NCI-H526 (cell line): ENCODE measurements around the gene INAVA.
"Not testable (repeated sequence)": the region's sequence is repeated elsewhere in the genome, so short reads cannot be mapped to it uniquely, and the experiment has no call there.

Source experiments
- DNase-seq, 2 experiments: peaks; one replicate each; lab custom pipeline; 2025; lab: John Stamatoyannopoulos, UW

Gene INAVA

DNA sequence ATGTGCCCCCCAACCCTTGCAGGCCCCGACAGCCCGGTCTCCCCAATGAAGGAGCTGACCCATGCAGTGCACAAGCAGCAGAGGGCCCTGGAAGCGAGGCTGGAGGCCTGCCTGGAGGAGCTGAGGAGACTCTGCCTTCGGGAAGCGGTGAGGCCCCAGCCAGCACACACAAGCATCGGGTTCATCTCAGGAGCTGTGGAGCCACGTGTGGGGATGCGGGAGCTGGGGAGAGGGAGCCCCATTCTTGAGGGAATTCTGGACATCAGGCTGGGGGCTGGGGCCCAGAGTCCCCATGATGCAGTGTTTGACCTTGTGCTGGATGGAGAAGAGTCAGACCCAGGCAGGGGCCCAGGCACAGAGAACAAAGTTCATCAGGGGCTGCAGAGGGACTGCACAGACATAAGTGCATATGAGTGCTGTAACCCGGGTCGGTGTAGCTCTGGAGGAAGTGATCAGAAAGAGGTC, 4.8 kb downstream of the INAVA start:
- DNase-seq, result no peak

DNA sequence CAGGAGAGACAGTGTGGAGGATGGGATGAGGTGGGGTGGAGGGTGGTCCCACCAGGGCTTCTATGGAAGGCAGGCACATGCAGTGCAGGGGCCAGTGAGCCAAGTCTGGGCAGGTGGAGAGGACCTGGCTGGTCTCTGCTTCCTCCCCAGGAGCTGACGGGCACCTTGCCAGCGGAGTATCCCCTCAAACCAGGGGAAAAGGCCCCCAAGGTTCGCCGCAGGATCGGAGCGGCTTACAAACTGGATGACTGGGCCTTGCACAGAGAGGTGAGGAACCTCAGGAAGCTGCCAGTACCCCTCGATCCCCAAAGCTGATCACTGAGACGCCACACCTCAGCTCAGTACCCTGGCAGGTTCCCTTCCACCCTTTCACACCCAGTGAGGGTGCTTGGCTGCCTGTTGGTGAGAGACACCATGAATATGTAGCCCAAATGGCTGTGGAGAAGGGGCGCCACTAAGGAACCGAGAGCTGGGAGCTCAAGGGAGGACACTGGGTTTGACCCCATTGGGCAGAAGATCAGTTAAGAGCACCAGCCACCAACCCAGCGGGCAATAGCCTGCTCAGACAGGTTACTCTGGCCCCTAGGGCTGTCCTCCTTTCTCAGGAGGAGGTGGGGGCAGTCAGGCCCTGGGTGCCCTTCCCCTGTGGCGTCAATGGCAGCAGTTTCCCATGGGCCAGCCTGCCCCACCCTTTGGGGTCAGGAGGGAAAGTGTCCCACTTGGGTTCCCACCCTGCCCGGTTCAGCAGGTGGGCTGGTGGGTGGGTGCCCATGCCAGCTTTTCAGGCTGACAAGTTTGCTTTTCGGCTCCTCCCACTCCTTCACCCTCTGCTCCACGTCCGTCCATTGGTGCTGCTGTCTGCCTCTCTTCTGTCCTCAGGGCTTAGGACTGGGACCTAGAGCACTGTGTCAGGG, 5.5 kb downstream of the INAVA start:
- DNase-seq, result no peak

DNA sequence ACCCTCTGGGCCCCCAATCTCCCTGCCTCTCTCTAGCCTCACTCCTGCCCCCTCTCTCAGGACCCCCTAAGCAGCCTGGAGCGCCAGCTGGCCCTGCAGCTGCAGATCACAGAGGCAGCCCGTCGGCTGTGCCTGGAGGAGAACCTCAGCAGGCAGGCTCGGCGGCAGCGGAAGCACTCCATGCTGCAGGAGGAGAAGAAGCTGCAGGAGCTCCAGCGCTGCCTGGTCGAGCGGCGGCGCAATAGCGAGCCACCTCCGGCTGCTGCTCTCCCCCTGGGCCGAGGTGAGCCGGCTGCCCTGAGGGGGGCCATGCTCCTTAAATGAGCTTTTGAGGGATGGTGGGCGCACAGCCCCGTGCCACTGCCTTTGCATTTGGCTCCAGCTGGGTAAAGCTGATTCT, 6.2 kb downstream of the INAVA start:
- no peak for DNase-seq

DNA sequence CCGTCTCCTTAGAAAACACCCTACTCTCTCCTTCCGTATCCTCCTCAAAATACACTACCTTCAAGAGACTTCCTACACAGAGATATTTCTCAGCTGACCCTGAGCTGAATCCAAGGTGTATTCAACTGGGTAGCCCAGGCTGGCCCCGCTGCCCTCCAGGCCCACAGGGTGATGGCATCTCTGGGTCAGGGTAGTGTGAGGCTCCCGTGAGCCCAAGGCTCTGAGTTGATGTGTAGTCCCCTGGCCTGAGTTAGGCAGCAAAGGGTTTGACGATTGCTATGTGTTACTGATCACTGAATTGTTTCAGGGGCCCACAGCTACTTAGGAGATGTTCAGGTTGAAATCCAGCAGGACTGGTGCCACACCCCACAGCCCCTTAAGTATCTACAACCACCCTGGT, 6.7 kb downstream of the INAVA start:
- no peak for DNase-seq

DNA sequence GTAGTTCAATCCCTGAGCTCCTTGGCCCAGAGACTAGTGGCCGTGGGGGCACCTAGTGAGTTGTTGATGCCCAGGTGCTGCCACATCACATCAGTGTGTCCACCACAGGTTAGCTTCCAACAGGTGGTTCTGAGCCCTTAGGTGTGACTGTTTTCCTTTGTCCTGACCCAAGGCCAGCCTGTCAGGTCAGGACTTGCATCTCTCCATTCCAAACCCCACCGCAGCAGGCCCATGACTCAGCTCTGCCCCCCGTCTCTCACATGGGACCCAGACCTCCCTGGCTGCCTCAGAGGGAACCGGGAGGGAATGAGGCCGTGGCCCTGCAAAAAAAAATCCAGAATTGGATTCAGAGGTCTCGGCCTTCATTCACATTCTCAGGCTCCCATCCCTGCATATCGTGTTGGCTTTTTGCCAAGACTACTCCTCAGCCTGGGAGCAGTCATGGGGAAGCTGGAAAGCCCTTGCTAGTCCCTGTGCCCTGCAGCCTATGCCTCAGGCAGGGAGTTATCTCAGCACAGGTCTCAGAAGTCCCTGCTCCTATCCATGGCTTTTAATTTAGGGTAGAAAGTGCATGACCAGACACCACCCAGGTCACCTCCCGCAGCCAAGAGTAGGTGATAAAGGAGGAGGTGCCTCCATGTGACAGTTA, 7.2 kb downstream of the INAVA start:
- DNase-seq, result no peak

DNA sequence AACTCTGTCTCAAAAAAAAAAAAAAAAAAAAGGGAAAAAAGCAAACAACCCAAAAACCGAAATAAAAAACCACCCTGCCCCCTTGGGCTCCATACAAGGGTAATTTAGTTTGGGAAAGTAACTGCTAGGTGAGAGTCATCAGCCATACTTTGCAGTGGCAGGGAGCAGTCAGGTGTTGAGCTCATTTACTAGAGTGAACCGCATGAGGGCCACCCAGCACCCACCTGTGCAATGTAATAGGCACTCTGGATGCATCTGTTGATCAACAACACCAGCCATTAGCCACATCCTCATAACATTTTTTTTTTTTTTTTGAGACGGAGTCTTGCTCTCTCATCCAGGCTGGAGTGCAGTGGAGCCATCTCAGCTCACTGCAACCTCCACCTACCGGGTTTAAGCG, 9.1 kb downstream of the INAVA start:
- no peak for DNase-seq

DNA sequence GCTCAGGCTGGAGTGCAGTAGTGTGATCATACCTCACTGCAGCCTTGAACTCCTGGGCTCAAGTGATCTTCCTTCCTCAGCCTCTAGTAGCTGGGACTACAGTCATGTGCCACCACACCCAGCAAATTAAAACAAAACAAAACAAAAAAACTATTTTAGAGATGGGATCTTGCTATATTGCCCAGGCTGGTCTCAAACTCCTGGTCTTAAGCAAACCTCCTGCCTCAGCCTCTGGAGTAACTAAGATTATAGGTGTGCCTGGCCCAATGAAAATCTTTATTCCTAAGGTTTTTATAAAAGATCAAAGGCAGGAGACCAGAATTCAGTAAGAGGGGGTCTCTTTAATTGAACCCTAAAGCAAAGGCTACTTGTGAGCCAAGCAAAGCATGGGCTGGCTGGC, 10.1 kb downstream of the INAVA start:
- no peak for DNase-seq

DNA sequence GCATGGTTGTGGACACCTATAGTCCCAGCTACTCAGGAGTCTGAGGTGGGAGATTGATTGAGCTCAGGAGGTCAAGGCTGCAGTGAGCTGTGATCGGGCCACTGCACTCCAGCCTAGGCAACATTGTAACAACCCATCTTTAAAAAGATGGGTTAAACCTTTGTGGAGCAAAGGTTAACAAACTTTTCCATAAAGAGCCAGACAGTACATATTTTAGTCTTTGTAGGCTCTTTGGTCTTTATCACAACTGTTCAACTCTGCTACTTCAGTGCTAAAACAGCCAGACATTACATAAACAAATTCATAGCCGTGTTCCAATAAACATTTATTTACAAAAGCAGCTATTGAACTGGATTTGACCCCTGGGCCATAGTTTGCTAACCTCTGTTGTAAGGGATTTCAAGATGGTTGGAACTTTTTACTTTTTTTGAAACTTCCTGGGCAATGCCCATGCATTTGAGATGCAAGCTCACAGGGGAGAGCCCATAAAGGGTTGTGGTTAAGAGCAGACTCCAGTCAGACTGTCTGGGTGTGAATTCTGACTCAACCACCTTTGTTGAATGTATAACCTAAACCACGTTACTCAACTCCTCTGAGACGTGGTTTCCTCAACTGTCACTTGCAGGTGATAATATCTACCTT, 10.8 kb downstream of the INAVA start:
- DNase-seq, result no peak

DNA sequence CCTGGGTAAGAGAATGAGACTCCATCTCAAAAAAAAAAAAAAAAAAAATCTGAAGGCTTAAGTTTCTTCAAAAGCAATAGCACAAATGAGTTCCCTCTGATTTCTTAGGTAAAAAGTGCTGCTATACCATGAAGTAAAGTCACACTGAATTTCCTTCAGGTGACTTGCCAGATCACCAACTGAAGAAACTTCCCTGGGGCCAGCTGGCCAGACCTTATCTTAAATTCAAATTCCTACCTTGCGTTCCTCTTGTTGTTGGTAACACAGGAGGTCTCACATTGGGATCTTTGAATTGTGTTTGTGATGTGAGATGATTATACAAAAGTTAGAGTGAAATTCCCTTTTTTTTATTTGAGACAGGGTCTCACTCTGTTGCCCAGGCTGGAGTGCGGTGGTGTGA, 11.8 kb downstream of the INAVA start:
- no peak for DNase-seq

DNA sequence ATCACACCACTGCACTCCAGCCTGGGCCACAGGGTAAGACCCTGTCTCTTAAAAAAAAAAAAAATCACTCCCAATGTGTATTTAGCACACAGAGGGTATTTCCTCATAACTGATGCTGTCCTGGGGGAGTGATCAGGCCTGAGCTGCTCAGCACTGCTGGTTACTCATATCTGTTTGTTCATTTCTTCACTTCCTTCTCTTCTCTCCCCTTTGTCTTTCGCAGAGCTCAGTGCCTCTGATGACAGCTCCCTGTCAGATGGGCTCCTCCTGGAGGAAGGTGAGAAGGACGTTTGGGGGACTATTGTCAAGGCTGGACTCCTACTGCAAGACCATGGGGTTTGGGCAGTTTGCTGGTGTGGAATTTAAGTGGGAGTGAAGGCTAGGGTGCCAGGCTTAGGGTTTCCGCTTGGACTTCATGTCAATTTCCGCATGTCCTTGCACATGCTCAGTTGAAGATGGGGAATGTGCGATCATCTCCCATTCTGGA, 13.0 kb downstream of the INAVA start:
- no peak for DNase-seq

DNA sequence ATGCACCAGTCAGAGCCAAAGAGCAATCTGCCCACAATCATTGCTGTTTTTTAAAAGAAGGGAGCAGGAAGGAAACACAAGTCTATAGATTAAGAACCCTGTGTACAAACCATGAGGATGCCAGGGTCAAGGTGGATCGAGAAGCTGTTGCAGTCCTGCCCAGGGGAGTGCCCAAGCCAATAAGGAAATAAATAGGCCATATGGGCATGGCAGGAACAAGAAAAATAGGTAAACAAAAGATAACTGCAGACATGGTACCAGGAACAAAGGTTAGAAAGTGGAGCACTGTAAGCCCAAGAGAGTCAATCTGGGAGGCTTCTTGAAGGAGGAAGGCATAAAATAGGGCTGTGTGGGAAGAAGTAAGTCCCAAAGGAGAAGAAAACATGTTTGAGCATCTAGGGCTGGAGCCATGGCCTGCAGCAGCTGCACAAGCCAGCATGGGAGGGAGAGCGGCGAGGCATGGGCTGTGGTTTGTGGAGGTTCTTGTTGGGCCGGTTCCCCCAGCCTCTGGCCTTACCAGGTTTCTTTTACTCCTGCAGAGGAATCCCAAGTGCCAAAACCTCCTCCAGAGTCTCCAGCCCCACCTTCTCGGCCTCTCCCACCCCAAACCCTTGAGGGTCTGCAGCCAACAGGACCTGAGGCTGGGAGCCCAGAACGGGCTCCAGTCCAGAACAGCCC, 13.6 kb downstream of the INAVA start:
- no peak for DNase-seq

DNA sequence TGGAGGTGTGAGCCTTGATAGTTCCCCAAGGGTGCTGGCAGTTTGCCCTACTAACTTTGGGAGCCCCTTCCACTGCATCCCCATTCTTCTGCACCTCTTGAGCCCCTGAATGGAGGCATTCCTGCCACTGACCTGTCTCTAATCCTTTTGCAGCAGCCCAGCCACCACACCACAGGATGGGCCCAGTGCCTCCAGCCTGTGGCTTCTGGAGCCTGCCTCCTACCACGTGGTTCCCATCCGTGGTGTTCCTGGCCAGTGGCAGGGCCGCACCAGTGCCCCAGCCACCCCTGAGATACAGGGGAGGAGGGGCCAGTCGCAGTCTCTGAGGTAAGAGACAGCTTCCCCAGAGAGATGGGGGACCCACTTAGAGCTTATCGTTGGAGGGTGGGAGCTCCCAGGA, 14.4 kb downstream of the INAVA start:
- no peak for DNase-seq

DNA sequence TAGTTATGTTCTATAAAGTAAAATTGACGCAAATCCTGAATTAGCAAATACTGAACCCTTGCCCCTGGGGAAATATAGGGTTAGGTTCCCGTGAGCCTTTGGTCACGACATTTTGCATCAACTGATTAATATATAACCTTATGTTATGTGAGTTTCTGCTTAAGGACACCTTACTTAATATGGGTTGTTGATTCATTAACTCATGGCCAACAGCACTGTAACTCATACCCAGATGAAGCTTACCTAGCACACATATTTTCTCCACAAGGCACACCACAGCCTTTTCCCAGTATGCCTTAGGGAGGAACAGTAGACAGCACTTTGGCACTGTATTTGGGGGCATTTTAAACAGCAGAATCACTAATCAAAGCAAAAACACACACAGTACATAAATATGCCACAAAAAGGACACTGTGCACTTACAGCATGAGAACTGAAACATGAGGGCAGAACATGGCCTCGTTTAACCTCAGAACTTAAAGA, 15.1 kb downstream of the INAVA start:
- no peak for DNase-seq

DNA sequence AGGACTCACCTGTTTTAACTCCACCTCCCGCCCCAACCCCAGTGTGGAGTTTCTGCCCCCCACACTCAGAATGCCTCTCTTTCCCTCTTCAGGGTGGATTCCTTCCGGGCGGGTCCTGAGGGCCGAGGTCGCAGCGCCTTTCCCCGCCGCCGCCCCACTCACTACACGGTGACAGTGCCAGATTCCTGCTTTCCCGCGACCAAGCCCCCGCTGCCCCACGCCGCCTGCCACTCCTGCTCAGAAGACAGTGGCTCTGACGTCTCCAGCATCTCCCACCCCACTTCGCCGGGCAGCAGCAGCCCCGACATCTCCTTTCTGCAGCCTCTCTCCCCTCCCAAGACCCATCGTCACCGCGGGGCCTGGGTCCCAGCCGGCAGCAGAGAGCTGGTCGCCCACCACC, 16.7 kb downstream of the INAVA start:
- no peak for DNase-seq

DNA sequence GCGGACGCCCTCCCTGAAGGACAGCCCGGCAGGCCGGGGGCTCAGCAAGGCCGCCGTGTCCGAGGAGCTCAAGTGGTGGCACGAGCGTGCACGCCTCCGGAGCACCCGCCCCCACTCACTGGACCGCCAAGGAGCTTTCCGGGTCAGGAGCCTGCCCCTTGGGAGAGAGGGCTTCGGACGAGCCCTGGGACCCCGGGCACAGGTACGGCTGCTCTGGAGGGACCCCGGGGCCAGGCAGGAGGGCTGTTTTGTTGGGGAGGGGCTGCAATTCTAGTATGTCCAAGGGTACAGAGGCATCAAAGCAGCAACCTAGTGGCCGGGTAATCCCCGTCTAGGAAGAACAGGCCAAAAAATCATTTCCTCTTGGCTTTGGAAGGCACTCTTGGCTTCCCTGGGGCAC, 17.2 kb downstream of the INAVA start:
- not testable (repeated sequence) for DNase-seq

DNA sequence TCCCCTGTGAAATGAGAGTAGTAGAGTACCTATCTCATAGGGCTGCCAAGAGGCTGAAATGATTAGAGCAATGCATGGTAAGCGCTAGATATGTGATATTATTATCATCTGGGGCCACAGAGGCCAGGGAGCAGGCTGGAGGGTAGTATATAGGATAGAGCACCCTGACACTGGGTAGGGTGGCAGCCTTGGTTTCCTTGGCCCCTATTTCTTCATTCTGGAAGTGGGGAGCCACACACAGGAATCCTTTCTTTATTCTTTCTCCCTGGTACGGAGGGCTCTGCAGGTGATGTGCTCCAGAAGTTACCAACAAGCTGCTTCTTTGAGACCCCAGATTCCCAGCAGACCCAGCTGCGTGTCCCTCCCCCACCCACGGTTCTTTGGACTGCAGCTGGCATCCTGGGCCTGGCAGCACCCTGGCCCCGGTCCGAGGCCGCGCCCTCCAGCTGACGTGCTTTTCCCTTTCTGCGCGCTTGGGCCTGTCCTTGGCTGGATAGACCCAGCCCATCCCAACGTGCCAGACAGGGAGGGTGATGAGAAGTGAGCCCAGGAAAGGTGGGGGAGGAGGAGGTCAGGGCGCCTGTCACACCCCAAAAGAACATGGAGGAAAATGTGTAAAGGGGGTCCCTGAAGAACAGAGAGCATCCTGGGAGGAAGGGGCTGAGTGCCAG, 18.2 kb downstream of the INAVA start:
- no peak for DNase-seq

DNA sequence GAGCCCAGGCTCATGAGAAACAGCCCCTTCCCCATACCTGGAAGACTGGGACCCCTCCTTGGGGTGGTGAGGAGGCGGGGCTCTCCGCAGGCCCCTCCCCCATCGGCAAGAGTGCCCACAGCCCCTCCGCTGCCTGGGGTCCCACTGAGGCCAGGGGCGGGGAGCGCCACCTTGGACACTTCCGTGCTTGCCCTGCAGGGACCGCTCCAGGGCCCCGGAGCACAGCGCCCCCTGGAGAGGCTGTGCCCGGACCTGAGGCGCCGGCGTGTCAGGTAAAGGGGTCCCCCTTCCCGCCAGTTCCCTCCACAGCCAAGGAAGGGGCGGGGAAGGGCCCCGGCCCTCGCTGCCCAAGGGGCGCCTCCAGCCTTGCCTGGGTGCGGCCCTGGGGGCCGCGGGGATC, 21.5 kb downstream of the INAVA start:
- DNase-seq, result no peak

DNA sequence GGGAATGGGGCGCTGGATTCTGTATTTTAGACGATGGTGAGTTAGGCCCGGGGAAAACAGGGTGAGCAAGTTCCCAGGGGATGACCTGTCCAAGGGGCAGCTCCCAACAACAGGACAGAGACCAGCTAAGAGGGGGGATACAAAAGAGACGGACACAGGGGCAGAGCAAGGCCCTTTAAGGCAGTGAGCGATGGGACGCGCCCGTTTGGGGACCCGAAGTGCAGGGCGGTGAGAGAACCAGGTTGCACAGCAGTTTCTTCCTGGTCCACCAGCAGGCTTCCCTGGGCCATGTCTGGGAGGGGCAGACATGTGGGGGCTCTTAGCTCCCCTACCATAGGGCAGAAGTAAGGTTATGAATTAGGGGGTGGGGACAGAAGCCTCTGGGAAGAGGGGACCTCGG, 22.0 kb downstream of the INAVA start:
- no peak for DNase-seq

DNA sequence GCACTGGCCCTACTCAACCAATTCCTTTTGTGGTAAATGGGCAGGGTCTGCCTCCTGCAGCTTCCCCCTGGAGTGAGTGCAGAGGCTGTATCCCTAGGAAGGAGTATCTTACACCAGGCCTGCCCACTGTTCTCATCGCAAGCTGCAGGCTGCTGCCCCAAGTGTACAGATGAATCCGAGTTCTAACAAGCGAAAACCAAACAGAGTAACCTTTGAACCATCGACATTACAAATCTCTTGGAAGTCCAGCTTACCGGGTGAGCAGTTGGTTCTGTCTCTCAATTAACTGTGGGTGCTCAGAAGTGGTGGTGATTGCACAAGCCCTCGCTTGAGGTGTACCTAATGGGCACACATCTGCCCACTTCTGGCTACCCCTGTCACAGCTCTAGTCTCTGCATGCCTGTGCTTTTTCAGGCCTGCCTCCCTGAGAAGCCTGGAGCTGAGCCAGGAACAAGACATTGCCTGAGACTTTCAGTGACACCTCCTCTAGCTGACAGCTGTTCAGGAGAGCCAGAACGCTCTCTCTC, 22.7 kb downstream of the INAVA start:
- no peak for DNase-seq

DNA sequence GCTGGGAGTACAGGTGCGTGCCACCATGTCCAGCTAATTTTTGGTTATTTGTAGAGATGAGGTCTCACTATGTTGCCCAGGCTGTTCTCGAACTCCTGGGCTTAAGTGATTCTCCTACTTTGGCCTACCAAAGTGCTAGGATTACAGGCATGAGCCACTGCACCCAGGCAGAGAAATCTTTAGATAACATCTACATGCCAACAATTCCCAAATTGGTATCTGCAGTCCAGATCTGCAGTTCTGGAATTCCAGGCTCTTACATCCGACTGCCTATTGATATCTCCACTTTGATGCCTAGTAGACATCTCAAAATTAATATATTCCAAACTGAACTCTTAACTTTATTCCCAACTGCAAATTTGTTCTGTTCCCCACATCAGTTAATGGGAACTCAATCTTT, 23.3 kb downstream of the INAVA start:
- no peak for DNase-seq

DNA sequence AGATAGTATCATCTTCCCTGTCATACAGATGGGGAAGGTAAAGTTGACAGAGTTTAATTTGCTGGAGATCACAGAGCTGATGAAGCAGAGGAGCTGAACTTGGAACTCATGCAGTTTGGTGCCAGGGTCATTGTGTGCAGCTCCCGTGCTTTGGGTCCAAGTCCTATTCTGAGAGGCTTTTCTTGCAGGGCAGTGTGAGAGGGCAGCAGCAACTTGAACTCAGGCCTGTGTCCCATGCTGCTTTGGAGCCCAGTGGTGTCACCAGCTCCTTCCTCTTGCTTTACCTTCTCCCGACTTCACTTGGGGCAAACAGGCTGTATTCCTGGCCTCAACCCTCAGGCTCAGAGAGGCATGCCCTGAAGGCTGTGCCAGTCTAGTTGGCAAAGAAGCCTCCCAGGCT, 24.7 kb downstream of the INAVA start:
- no peak for DNase-seq
